SK-N-SH (cell line): ENCODE measurements around the gene RRP8. TPM values are rescaled to one million over a fixed set of nuclear protein-coding genes. Genes with fewer than 3 reads are reported as not detected.

Source experiments
- CTCF ChIA-PET: fragments of 300-600, 350-600 bp; formaldehyde crosslinking; extraction: SDS; loops from one replicate; lab custom pipeline; 2021; lab: Yijun Ruan, JAX
- POLR2A ChIA-PET: fragments of 350-600 bp; sonication (Branson Sonifier 250); formaldehyde crosslinking; extraction: SDS; loops from one replicate; lab custom pipeline; 2020; ENCODE audit warnings: antibody characterized with exemption, inconsistent platforms; lab: Yijun Ruan, JAX
- DNase-seq: peaks from one replicate; pipeline ENCODE4 v3.0.0; 2012
- H2AFZ ChIP-seq: fragments of 200-600 bp; sonication (generic); 2 replicates; pipeline ENCODE4 v1.8.1; 2016; ENCODE audit warnings: antibody characterized with exemption, mild to moderate bottlenecking, low read depth
- H3F3A ChIP-seq: fragments of 200-600 bp; sonication (generic); replicated peaks from 2 replicates; pipeline ENCODE3; 2016; ENCODE audit warnings: antibody characterized with exemption, mild to moderate bottlenecking; ENCODE audit not compliant: insufficient read depth
- H3K27ac ChIP-seq, 2 experiments: fragments of 200-500 bp in 1 of 2; fragments of 200-600 bp in 1 of 2; sonication (Bioruptor generic) in 1 of 2; sonication (generic), shearing (Covaris generic) in 1 of 2; 2 replicates each; pipeline versions ENCODE4 v1.5.1 to v1.6.1; 2014 to 2016; ENCODE audit warnings: low read depth in 2 of 2, inconsistent platforms in 1 of 2, low read length in 1 of 2, mild to moderate bottlenecking in 1 of 2, mixed read lengths in 1 of 2
- H3K27me3 ChIP-seq: fragments of 200-600 bp; sonication (generic), shearing (Covaris generic); 2 replicates; pipeline ENCODE4 v1.6.1; 2016; ENCODE audit warnings: mixed run types; ENCODE audit not compliant: insufficient read depth
- H3K36me3 ChIP-seq, 2 experiments: fragments of 200-500 bp in 1 of 2; fragments of 200-600 bp in 1 of 2; sonication (Bioruptor generic) in 1 of 2; sonication (generic) in 1 of 2; replicated peaks in 1 of 2; 2 replicates each; pipeline versions ENCODE3 to v1.5.1; 2014 to 2016; ENCODE audit warnings: low read length in 1 of 2, mild to moderate bottlenecking in 1 of 2; ENCODE audit not compliant: insufficient read depth in 2 of 2, control insufficient read depth in 1 of 2
- H3K4me1 ChIP-seq, 2 experiments: fragments of 200-500 bp in 1 of 2; fragments of 200-600 bp in 1 of 2; sonication (Bioruptor generic) in 1 of 2; sonication (generic), shearing (Covaris generic) in 1 of 2; 2 replicates each; pipeline versions ENCODE4 v1.5.1 to v1.6.1; 2014 to 2016; ENCODE audit warnings: low read depth in 1 of 2, low read length in 1 of 2, mixed run types in 1 of 2; ENCODE audit not compliant: insufficient read depth in 2 of 2, control insufficient read depth in 1 of 2
- H3K4me2 ChIP-seq: fragments of 200-600 bp; sonication (generic), shearing (Covaris generic); 2 replicates; pipeline ENCODE4 v1.6.1; 2017; ENCODE audit warnings: mixed run types
- H3K4me3 ChIP-seq, 2 experiments: fragments of 200-500 bp in 1 of 2; fragments of 200-600 bp in 1 of 2; sonication (Bioruptor generic) in 1 of 2; sonication (generic), shearing (Covaris generic) in 1 of 2; 2 replicates each; pipeline versions ENCODE4 v1.5.1 to v1.8.1; 2014 to 2016; ENCODE audit warnings: low read depth in 2 of 2, inconsistent platforms in 1 of 2, low read length in 1 of 2, mild to moderate bottlenecking in 1 of 2, mixed read lengths in 1 of 2, moderate library complexity in 1 of 2
- H3K79me2 ChIP-seq: fragments of 200-600 bp; sonication (generic); 2 replicates; pipeline ENCODE4 v1.8.1; 2017; ENCODE audit warnings: mild to moderate bottlenecking; ENCODE audit not compliant: insufficient read depth
- H3K9ac ChIP-seq: fragments of 200-600 bp; sonication (generic); 2 replicates; pipeline ENCODE4 v1.6.1; 2017; ENCODE audit warnings: mixed run types
- H3K9me2 ChIP-seq: fragments of 200-600 bp; sonication (generic); 2 replicates; pipeline ENCODE4 v1.6.1; 2017; ENCODE audit warnings: mixed run types
- H3K9me3 ChIP-seq: fragments of 200-600 bp; sonication (generic); 2 replicates; pipeline ENCODE4 v1.6.1; 2017; ENCODE audit warnings: mixed run types, mild to moderate bottlenecking, moderate library complexity
- H4K20me1 ChIP-seq: fragments of 200-600 bp; sonication (generic); 2 replicates; pipeline ENCODE4 v1.6.1; 2017; ENCODE audit warnings: mild to moderate bottlenecking, mixed run types; ENCODE audit not compliant: insufficient read depth
- CHD2 ChIP-seq: fragments of 150-350 bp; IDR thresholded peaks from 2 replicates; pipeline ENCODE4 v1.6.1; 2018; ENCODE audit warnings: low read length; ENCODE audit not compliant: partially characterized antibody
- EP300 ChIP-seq, 2 experiments: IDR thresholded peaks; 2 replicates each; pipeline versions ENCODE4 v1.4.0 to v1.6.1; 2012; ENCODE audit warnings: borderline replicate concordance in 1 of 2, low read depth in 1 of 2, low read length in 1 of 2
- EZH2phosphoT487 ChIP-seq: fragments of 200-600 bp; sonication (generic); IDR thresholded peaks from 2 replicates; pipeline ENCODE4 v1.6.1; 2017; ENCODE audit warnings: low read depth, mixed run types, mild to moderate bottlenecking, antibody characterized with exemption, moderate library complexity, borderline replicate concordance
- FOSL2 ChIP-seq: IDR thresholded peaks from 2 replicates; pipeline ENCODE4 v1.4.0; 2012; ENCODE audit warnings: low read depth, mild to moderate bottlenecking, moderate library complexity, borderline replicate concordance
- FOXM1 ChIP-seq: IDR thresholded peaks from 2 replicates; pipeline ENCODE4 v1.4.0; 2012; ENCODE audit warnings: low read depth, mild to moderate bottlenecking
- GATA2 ChIP-seq: sonication (generic); formaldehyde crosslinking; IDR thresholded peaks from 2 replicates; pipeline ENCODE4 v1.5.0; 2020; ENCODE audit warnings: mild to moderate bottlenecking, missing genetic modification reagents
- MEF2A ChIP-seq: IDR thresholded peaks from 2 replicates; pipeline ENCODE4 v1.4.0; 2012; ENCODE audit warnings: low read depth, borderline replicate concordance
- MXI1 ChIP-seq: IDR thresholded peaks from 2 replicates; pipeline ENCODE4 v1.6.1; 2012; ENCODE audit warnings: mild to moderate bottlenecking, low read depth, low read length, improper control_type of control experiment
- NRF1 ChIP-seq: IDR thresholded peaks from 2 replicates; pipeline ENCODE4 v1.6.1; 2012; ENCODE audit warnings: low read depth, mild to moderate bottlenecking, low read length
- RCOR1 ChIP-seq: fragments of 150-350 bp; IDR thresholded peaks from 2 replicates; pipeline ENCODE4 v1.6.1; 2017; ENCODE audit warnings: antibody characterized with exemption, low read length
- RFX5 ChIP-seq: IDR thresholded peaks from 2 replicates; pipeline ENCODE4 v1.6.1; 2012; ENCODE audit warnings: mild to moderate bottlenecking, improper control_type of control experiment, low read length
- SIN3A ChIP-seq: IDR thresholded peaks from 2 replicates; pipeline ENCODE4 v1.6.1; 2012; ENCODE audit warnings: low read depth, mild to moderate bottlenecking, low read length, moderate library complexity, borderline replicate concordance
- WGBS: methylation state at CpG from one replicate; pipeline ENCODE4 v1.1.6; 2017; ENCODE audit warnings: low lambda C conversion rate; 5-methylcytosine and 5-hydroxymethylcytosine counted together
- polyA plus RNA-seq, 3 experiments: library from polyadenylated mRNA; depleted of rRNA; stranded (reverse); fragments of >200 nt; gene quantifications; 2 replicates each; pipeline ENCODE4 v1.2.3, GENCODE V29; 2012
- TF ChIP-seq, protein P1 (sequence below): IDR thresholded peaks from 2 replicates; pipeline ENCODE4 v1.6.1; 2012; ENCODE audit warnings: mild to moderate bottlenecking, low read depth, low read length, moderate library complexity
- TF ChIP-seq, protein P2 (sequence below): IDR thresholded peaks from 2 replicates; pipeline ENCODE4; 2012
- TF ChIP-seq, protein P3 (sequence below): fragments of 200-600 bp; sonication (generic); IDR thresholded peaks from 2 replicates; pipeline ENCODE4 v1.6.1; 2017; ENCODE audit warnings: antibody characterized with exemption, mild to moderate bottlenecking, moderate library complexity
- TF ChIP-seq, protein P4 (sequence below): IDR thresholded peaks from 2 replicates; pipeline ENCODE4 v1.4.0; 2012; ENCODE audit warnings: low read depth, borderline replicate concordance
- TF ChIP-seq, protein P5 (sequence below): fragments of 150-350 bp; IDR thresholded peaks from 2 replicates; pipeline ENCODE4 v1.6.1; 2017; ENCODE audit warnings: antibody characterized with exemption, low read length, low read depth, borderline replicate concordance

The RRP8 gene
- polyA plus RNA-seq, 1 of the 3 experiments (the other 2 are of a cell fraction): 7.8 TPM

DNA sequence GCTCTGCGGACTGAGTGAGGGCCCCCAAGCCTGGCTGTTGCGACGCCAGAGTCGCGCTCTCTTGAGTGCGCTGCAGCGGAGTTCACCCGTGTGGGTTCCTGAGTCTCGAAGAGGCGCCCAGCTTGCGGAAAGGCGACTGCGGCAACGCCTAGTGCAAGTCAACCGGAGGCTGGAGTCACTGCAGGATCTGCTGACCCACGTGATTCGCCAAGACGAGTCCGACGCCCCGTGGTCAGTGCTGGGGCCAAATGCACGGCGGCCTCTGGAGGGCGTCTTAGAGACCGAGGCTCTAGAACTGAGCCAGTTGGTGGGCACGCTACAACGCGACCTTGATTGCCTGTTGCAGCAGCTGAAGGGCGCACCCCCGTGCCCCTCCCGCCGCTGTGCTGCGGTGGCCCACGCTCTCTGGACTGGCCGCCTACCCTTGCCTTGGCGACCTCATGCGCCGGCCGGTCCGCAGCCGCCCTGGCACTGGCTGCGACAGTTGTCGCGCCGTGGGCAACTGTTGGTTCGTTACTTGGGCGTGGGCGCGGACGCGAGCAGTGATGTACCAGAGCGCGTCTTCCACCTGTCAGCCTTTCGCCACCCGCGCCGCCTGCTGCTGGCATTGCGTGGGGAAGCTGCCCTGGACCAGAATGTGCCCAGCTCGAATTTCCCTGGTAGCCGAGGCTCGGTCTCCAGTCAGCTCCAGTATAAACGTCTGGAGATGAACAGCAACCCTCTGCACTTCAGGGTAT, 32.6 kb downstream of the RRP8 start:
- H2AFZ ChIP-seq: no peak overlapping the region
- ChIA-PET POLR2A (no interaction called here), CTCF (interaction anchor here (0.7 to 1.5 kb wide), 4 partner anchors 14 to 40 kb away, joined by 3 to 6 read pairs (median 4); no protein-coding TSS in a partner anchor)
- H3K9me2 ChIP-seq: no peaks in the 10 kb centered on the region
- H3K9ac ChIP-seq: no peak overlapping the region
- no peaks in the 10 kb centered on the region for H4K20me1 ChIP-seq
- no peaks in the 10 kb centered on the region for H3K27me3 ChIP-seq
- H3K27ac ChIP-seq: no peak overlapping the region
- H3K36me3 ChIP-seq: no peaks in the 10 kb centered on the region
- H3K4me2 ChIP-seq: no peak overlapping the region
- peaks cover 2% of the 10 kb centered on the region for H3F3A ChIP-seq
- no peaks in the 10 kb centered on the region for H3K9me3 ChIP-seq
- H3K4me3 ChIP-seq: no peak overlapping the region
- peaks cover 6 to 11% of the 10 kb centered on the region in 2 experiments for H3K4me1 ChIP-seq
- WGBS: 97% methylated on average over 39 of the region's 62 CpGs
- no peak for DNase-seq
- H3K79me2 ChIP-seq: no peaks in the 10 kb centered on the region
- TF ChIP-seq GATA2 (CRISPR knock-in tag) (no peak), FOSL2 (no peak), MXI1 (no peak), FOXM1 (no peak), MEF2A (no peak), RCOR1 (no peak), EP300 (IDR thresholded peaks at IDR 0.05; ENCODE audit: borderline replicate concordance in 1 of 2, low read depth in 1 of 2, low read length in 1 of 2) (no peak), CHD2 (no peak), SIN3A (no peak), RFX5 (no peak), EZH2phosphoT487 (no peak), NRF1 (no peak)
- TF ChIP-seq, protein P1, sequence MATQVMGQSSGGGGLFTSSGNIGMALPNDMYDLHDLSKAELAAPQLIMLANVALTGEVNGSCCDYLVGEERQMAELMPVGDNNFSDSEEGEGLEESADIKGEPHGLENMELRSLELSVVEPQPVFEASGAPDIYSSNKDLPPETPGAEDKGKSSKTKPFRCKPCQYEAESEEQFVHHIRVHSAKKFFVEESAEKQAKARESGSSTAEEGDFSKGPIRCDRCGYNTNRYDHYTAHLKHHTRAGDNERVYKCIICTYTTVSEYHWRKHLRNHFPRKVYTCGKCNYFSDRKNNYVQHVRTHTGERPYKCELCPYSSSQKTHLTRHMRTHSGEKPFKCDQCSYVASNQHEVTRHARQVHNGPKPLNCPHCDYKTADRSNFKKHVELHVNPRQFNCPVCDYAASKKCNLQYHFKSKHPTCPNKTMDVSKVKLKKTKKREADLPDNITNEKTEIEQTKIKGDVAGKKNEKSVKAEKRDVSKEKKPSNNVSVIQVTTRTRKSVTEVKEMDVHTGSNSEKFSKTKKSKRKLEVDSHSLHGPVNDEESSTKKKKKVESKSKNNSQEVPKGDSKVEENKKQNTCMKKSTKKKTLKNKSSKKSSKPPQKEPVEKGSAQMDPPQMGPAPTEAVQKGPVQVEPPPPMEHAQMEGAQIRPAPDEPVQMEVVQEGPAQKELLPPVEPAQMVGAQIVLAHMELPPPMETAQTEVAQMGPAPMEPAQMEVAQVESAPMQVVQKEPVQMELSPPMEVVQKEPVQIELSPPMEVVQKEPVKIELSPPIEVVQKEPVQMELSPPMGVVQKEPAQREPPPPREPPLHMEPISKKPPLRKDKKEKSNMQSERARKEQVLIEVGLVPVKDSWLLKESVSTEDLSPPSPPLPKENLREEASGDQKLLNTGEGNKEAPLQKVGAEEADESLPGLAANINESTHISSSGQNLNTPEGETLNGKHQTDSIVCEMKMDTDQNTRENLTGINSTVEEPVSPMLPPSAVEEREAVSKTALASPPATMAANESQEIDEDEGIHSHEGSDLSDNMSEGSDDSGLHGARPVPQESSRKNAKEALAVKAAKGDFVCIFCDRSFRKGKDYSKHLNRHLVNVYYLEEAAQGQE: no peak
- TF ChIP-seq, protein P2, sequence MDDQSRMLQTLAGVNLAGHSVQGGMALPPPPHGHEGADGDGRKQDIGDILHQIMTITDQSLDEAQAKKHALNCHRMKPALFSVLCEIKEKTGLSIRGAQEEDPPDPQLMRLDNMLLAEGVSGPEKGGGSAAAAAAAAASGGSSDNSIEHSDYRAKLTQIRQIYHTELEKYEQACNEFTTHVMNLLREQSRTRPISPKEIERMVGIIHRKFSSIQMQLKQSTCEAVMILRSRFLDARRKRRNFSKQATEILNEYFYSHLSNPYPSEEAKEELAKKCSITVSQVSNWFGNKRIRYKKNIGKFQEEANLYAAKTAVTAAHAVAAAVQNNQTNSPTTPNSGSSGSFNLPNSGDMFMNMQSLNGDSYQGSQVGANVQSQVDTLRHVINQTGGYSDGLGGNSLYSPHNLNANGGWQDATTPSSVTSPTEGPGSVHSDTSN: no peak
- TF ChIP-seq, protein P3, sequence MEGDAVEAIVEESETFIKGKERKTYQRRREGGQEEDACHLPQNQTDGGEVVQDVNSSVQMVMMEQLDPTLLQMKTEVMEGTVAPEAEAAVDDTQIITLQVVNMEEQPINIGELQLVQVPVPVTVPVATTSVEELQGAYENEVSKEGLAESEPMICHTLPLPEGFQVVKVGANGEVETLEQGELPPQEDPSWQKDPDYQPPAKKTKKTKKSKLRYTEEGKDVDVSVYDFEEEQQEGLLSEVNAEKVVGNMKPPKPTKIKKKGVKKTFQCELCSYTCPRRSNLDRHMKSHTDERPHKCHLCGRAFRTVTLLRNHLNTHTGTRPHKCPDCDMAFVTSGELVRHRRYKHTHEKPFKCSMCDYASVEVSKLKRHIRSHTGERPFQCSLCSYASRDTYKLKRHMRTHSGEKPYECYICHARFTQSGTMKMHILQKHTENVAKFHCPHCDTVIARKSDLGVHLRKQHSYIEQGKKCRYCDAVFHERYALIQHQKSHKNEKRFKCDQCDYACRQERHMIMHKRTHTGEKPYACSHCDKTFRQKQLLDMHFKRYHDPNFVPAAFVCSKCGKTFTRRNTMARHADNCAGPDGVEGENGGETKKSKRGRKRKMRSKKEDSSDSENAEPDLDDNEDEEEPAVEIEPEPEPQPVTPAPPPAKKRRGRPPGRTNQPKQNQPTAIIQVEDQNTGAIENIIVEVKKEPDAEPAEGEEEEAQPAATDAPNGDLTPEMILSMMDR: no peak
- TF ChIP-seq, protein P4, sequence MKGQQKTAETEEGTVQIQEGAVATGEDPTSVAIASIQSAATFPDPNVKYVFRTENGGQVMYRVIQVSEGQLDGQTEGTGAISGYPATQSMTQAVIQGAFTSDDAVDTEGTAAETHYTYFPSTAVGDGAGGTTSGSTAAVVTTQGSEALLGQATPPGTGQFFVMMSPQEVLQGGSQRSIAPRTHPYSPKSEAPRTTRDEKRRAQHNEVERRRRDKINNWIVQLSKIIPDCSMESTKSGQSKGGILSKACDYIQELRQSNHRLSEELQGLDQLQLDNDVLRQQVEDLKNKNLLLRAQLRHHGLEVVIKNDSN: no peak
- TF ChIP-seq, protein P5, sequence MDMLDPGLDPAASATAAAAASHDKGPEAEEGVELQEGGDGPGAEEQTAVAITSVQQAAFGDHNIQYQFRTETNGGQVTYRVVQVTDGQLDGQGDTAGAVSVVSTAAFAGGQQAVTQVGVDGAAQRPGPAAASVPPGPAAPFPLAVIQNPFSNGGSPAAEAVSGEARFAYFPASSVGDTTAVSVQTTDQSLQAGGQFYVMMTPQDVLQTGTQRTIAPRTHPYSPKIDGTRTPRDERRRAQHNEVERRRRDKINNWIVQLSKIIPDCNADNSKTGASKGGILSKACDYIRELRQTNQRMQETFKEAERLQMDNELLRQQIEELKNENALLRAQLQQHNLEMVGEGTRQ: no peak
